Dermis microvascular lymphatic vessel endothelial cell (primary cell): ENCODE data around the gene GLRX3. TPM values are rescaled to one million over a fixed set of nuclear protein-coding genes. Genes with fewer than 3 reads are reported as not detected.
"Not testable (repeated sequence)": the region's sequence is repeated elsewhere in the genome, so short reads cannot be mapped to it uniquely, and the experiment has no call there.

Experiments used
- DNase-seq, 2 donors: peaks; one replicate each; pipeline versions ENCODE4 v3.0.0 to v3.0.0-alpha.2; 2010; ENCODE audit warnings: low read depth in 2 of 2
- total RNA-seq: library from RNA; depleted of rRNA; stranded (reverse); fragments of >200 nt; gene quantifications from 2 replicates; pipeline ENCODE4 v1.2.1, GENCODE V29; 2014

Gene GLRX3
- total RNA-seq, 1 donor from 2014 or later: 72.0 TPM

- DNase-seq: no peak
Measured at GRCh38 chr10:130188195-130189175, 52.3 kb downstream of the GLRX3 start.

- DNase-seq: no peak
Measured at GRCh38 chr10:130189608-130190054, 53.4 kb downstream of the GLRX3 start.

- DNase-seq: peak; percentile 50 to 86
Measured at GRCh38 chr10:130190055-130190736, 54.0 kb downstream of the GLRX3 start.

GRCh38 chr10:130190737-130191115, 54.5 kb downstream of the GLRX3 start:
- no peak for DNase-seq

- no peak for DNase-seq
Measured at GRCh38 chr10:130191380-130191779, 55.2 kb downstream of the GLRX3 start.

- DNase-seq: no peak
Measured at GRCh38 chr10:130192276-130192848, 56.2 kb downstream of the GLRX3 start.

- no peak for DNase-seq
Measured at GRCh38 chr10:130193033-130193432, 56.8 kb downstream of the GLRX3 start.

- DNase-seq: no peak
Measured at GRCh38 chr10:130193493-130194193, 57.5 kb downstream of the GLRX3 start.

GRCh38 chr10:130194194-130194990, 58.2 kb downstream of the GLRX3 start:
- no peak for DNase-seq

GRCh38 chr10:130194991-130195645, 58.9 kb downstream of the GLRX3 start:
- no peak for DNase-seq

GRCh38 chr10:130195746-130196294, 59.6 kb downstream of the GLRX3 start:
- DNase-seq: no peak

GRCh38 chr10:130196511-130197487, 60.6 kb downstream of the GLRX3 start:
- DNase-seq: no peak

- DNase-seq: no peak
Measured at GRCh38 chr10:130198651-130199050, 62.5 kb downstream of the GLRX3 start.

GRCh38 chr10:130200179-130201042, 64.2 kb downstream of the GLRX3 start:
- no peak for DNase-seq

GRCh38 chr10:130201043-130201380, 64.8 kb downstream of the GLRX3 start:
- DNase-seq: no peak

GRCh38 chr10:130202150-130202549, 66.0 kb downstream of the GLRX3 start:
- not testable (repeated sequence) for DNase-seq

- no peak for DNase-seq
Measured at GRCh38 chr10:130202984-130203621, 66.9 kb downstream of the GLRX3 start.
